Astrocyte of the spinal cord (primary cell): ENCODE results near the gene FGF14.

Experiments
- DNase-seq: peaks from one replicate; pipeline ENCODE4 v3.0.0; 2011; ENCODE audit warnings: low read depth, low spot score
- H3K4me3 ChIP-seq: 2 replicates; pipeline ENCODE4 v1.5.1; 2011; ENCODE audit warnings: low read depth, mild to moderate bottlenecking, low read length, moderate library complexity
- CTCF ChIP-seq: IDR thresholded peaks from 2 replicates; pipeline ENCODE4 v1.5.1; 2012; ENCODE audit warnings: low read depth, mild to moderate bottlenecking, low read length, inconsistent platforms
- in situ Hi-C: cut with HindIII; loops from 2 replicates; pipeline ENCODE4 v1.10.0; 2017; ENCODE audit warnings: low sequenced_read_pairs

The FGF14 gene

GRCh38 chr13:102328909-102329308, 72.9 kb downstream of the FGF14 start:
- no peak for TF ChIP-seq CTCF
- no peak overlapping the region for H3K4me3 ChIP-seq
- in situ Hi-C loops = no loop called here
- DNase-seq = no peak

GRCh38 chr13:102327119-102327617, 74.7 kb downstream of the FGF14 start:
- H3K4me3 ChIP-seq = no peak overlapping the region
- no peak for TF ChIP-seq CTCF
- in situ Hi-C loops = no loop called here
- no peak for DNase-seq

DNA sequence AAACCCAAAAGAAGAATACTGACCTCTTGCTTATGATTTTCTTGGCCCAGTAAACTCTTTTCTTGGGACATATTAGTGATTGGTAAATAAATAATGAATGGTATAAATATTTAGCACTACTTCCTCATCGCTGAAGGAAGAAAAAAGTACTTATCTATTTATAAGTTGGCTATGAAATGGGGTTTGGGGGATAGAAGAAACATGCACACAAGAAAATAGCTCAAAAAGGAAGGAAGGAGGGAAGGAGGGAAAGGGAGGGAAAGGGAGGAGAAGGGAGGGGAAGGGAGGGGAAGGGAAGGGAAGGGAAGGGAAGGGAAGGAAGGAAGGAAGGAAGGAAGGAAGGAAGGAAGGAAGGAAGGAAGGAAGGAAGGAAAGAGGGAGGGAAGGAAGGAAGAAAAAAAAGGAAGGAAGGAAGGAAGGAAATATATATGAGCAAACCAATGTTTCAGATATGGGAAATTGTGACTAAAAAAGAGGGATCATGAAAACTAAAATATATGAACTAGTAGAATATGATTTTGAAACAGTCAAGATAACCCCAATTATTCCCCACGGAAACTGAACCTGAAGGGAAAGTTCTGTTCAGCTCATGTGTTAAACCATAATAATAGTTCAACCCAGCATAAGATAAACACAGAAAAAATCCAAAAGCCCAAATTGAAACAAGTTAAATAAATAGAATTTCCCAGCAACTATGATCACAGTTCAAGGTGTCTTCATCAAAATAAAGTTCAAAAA, 75.3 kb downstream of the FGF14 start:
- TF ChIP-seq CTCF = no peak
- H3K4me3 ChIP-seq = no peak overlapping the region
- in situ Hi-C loops = no loop called here
- DNase-seq = no peak

DNA sequence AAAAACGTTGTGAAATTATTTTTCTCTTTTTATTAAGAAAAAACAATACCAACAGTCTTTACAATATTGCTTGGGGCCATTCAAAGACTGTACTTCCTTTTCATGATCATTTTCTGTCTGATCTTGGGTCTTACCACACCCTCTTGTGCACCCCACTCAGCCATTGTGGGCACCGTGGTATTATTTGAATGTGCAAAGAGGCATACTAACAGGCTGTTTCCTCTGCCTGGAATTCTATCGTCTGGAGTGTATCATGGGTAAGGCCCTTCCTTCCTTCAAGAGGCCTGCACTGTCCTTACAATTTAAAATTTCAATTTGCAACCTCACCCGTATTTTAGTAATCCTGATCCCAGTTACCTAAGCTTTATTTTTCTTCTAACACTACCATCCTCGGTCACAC, 76.5 kb downstream of the FGF14 start:
- no peak overlapping the region for H3K4me3 ChIP-seq
- TF ChIP-seq CTCF = no peak
- no peak for DNase-seq
- in situ Hi-C loops = no loop called here

GRCh38 chr13:102323505-102323904, 78.3 kb downstream of the FGF14 start:
- DNase-seq = no peak
- no peak for TF ChIP-seq CTCF
- H3K4me3 ChIP-seq = no peak overlapping the region
- in situ Hi-C loops = no loop called here

GRCh38 chr13:102323012-102323411, 78.8 kb downstream of the FGF14 start:
- no peak for DNase-seq
- in situ Hi-C loops = no loop called here
- no peak overlapping the region for H3K4me3 ChIP-seq
- TF ChIP-seq CTCF = no peak
